Sigmoid colon (tissue), 7 donors: Measurements from ENCODE around the gene CWH43. TPM values are rescaled to one million over a fixed set of nuclear protein-coding genes. Genes with fewer than 3 reads are reported as not detected.

Source experiments
- DNase-seq: peaks from one replicate; pipeline ENCODE4 v3.0.0-alpha.2; 2019
- H3K27ac ChIP-seq, 4 donors: fragments of 200-600 bp; sonication (generic); one replicate each; pipeline ENCODE4 v1.5.1; 2016 to 2019; ENCODE audit warnings: mild to moderate bottlenecking in 1 of 4
- H3K27me3 ChIP-seq, 3 donors: fragments of 200-600 bp; sonication (generic); one replicate each; pipeline ENCODE4 v1.5.1; 2019; ENCODE audit warnings: mild to moderate bottlenecking in 1 of 3
- H3K36me3 ChIP-seq, 4 donors: fragments of 200-600 bp; sonication (generic); one replicate each; pipeline ENCODE4 v1.5.1; 2016 to 2019
- H3K4me1 ChIP-seq, 4 donors: fragments of 200-600 bp; sonication (generic); one replicate each; pipeline ENCODE4 v1.5.1; 2017 to 2019
- H3K4me3 ChIP-seq, 4 donors: fragments of 200-600 bp; sonication (generic); one replicate each; pipeline ENCODE4 v1.5.1; 2017 to 2019; ENCODE audit warnings: mild to moderate bottlenecking in 2 of 4, moderate library complexity in 1 of 4
- H3K9me3 ChIP-seq, 4 donors: fragments of 200-600 bp in 3 of 4; sonication (generic) in 3 of 4; one replicate each; pipeline versions ENCODE4 v1.5.1 to v1.6.1; 2013 to 2019
- EP300 ChIP-seq, 4 donors: sonication (generic); formaldehyde crosslinking; IDR thresholded peaks; one replicate each; pipeline ENCODE4 v1.6.1; 2017; ENCODE audit warnings: antibody characterized with exemption in 4 of 4
- POLR2A ChIP-seq, 2 donors: fragments of 450-650 bp; IDR thresholded peaks; one replicate each; pipeline ENCODE4 v1.6.1; 2016; ENCODE audit warnings: antibody characterized with exemption in 2 of 2, mild to moderate bottlenecking in 2 of 2, moderate library complexity in 2 of 2
- POLR2AphosphoS5 ChIP-seq, 4 donors: sonication (generic); formaldehyde crosslinking; IDR thresholded peaks; one replicate each; pipeline ENCODE4 v1.6.1; 2017; ENCODE audit warnings: antibody characterized with exemption in 4 of 4
- WGBS, 2 donors: extraction: QIAGEN DNeasy Blood & Tissue Kit; methylation state at CpG; one replicate each; pipeline ENCODE4 v1.1.7; 2013; 5-methylcytosine and 5-hydroxymethylcytosine counted together
- intact Hi-C: fragments of 100-400 bp; cut with DNase I; formaldehyde crosslinking; loops from one replicate; pipeline ENCODE4 v1.15.1; 2023
- polyA plus RNA-seq, 3 donors: library from polyadenylated mRNA; stranded (reverse); fragments of 200-250 nt; gene quantifications; one replicate each; pipeline ENCODE4 v1.2.3, GENCODE V29; 2013
- total RNA-seq, 4 donors: library from RNA; depleted of rRNA; stranded (reverse); fragments of >200 nt; gene quantifications; one replicate each; pipeline ENCODE4 v1.1.0, GENCODE V29; 2016
- TF ChIP-seq, protein P1 (sequence below), 4 experiments: fragments of 450-650 bp in 3 of 4; fragments of 200-600 bp in 1 of 4; IDR thresholded peaks; one replicate each; pipeline ENCODE4 v1.5.1; 2016 to 2019; ENCODE audit warnings: antibody characterized with exemption in 4 of 4, mild to moderate bottlenecking in 3 of 4, moderate library complexity in 2 of 4
- donor health status: healthy with polysubstance abuse.
- donor health status: Bipolar disorder and iron deficiency.
- donor health status: healthy.

CWH43 gene
- total and polyA plus RNA-seq, 7 donors, result 2.4 to 9.1 (median 4.6) TPM; not detected in 4

DNA sequence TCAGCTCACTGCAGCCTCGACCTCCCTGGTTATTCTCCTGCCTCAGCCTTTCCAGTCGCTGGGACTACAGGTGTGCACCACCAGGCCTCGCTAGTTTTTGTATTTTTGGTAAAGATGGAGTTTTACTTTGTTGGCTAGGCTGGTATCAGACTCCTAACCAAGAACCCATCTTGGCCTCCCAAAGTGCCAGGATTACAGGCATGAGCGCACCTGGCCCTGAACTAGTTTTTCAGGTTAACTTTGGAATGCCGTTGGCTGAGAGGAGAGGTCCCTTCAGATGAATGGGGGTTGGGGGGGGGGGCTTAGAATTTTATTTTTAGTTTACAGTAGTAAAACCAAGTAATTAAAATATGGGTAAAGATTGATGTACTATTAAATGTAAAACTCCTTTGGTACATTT lies 23.4 kb upstream of the CWH43 start:
- intact Hi-C loops, result loop anchor here (1.0 to 5.0 kb wide), 2 partner anchors 55 to 384 kb away; partner anchors contain the start of gene OCIAD2
- Histone ChIP-seq H3K9me3 (no peaks in the 10 kb centered on the region), H3K27me3 (no peaks in the 10 kb centered on the region), H3K4me1 (no peaks in the 10 kb centered on the region), H3K4me3 (no peak overlapping the region), H3K36me3 (no peaks in the 10 kb centered on the region), H3K27ac (no peak overlapping the region)
- WGBS, 2 donors, result 77 to 84% methylated on average over 5 of the region's 5 CpGs
- TF ChIP-seq, protein P1, sequence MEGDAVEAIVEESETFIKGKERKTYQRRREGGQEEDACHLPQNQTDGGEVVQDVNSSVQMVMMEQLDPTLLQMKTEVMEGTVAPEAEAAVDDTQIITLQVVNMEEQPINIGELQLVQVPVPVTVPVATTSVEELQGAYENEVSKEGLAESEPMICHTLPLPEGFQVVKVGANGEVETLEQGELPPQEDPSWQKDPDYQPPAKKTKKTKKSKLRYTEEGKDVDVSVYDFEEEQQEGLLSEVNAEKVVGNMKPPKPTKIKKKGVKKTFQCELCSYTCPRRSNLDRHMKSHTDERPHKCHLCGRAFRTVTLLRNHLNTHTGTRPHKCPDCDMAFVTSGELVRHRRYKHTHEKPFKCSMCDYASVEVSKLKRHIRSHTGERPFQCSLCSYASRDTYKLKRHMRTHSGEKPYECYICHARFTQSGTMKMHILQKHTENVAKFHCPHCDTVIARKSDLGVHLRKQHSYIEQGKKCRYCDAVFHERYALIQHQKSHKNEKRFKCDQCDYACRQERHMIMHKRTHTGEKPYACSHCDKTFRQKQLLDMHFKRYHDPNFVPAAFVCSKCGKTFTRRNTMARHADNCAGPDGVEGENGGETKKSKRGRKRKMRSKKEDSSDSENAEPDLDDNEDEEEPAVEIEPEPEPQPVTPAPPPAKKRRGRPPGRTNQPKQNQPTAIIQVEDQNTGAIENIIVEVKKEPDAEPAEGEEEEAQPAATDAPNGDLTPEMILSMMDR (IDR thresholded peaks at IDR 0.05), result no peak
- TF ChIP-seq POLR2A (IDR thresholded peaks at IDR 0.05), result no peak
- no peak for TF ChIP-seq POLR2AphosphoS5 (IDR thresholded peaks at IDR 0.05)
- no peak for TF ChIP-seq EP300 (IDR thresholded peaks at IDR 0.05)
- no peak for DNase-seq

DNA sequence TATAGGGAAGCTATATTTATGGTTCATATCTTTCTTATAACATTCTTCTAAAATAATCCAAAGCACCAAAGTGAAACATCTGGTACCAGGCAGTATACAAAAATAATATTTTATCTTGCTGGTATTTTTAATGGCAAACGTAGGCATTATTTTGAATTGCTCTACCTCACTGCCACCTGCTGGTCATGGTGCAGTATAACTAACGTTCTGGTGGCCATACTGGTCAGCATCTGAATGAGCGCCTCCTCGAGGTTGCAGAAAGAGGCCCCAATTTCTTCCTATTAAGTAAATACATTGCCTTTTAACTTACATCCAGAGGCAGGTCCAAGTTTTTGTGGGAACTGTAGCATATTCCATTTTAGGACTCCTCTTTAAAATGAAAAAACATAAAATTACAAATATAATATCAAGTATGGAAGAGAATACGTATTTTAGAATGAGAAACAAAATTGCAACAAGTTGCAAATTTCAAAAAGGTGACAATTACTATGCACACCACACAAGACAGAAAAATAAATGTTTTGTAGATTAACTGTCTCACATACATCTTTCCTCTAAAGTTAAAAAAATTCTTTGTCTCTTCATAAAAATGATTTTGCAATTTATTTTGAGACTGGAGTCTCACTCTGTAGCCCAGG lies 22.9 kb upstream of the CWH43 start:
- TF ChIP-seq EP300 (IDR thresholded peaks at IDR 0.05), result no peak
- TF ChIP-seq, protein P1 (IDR thresholded peaks at IDR 0.05), result peak; percentile 79 to 96 (median 94)
- TF ChIP-seq POLR2AphosphoS5 (IDR thresholded peaks at IDR 0.05), result peak in 2 of 4 donors; percentile 22 to 26
- H3K4me1 ChIP-seq, result no peaks in the 10 kb centered on the region
- 17 to 19% methylated on average over 5 of the region's 5 CpGs for WGBS, 2 donors

DNA sequence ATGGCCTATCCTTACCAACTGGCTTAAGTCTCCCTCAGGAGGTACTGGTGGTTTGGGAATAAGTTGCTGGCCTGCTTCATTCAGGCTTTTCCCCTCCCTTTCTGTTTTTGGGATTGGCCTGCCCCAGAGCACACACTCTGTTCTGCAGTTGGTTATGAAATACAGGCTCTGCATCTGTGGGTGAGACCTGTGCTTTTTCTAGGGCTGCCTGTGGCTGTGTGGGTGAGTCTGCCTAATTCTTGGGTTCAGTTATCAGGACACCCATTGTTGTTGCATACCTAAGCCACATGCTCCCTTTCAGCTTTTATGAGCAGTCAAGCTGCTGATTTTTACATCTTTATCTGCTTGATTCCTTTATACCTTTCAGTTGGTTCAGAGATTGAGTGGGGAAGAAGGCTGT lies 19.0 kb upstream of the CWH43 start:
- H3K9me3 ChIP-seq, result no peaks in the 10 kb centered on the region
- H3K4me1 ChIP-seq, result no peaks in the 10 kb centered on the region
- DNase-seq, result no peak
- TF ChIP-seq POLR2AphosphoS5 (IDR thresholded peaks at IDR 0.05) (no peak), EP300 (IDR thresholded peaks at IDR 0.05) (no peak), POLR2A (IDR thresholded peaks at IDR 0.05) (no peak)
- TF ChIP-seq, protein P1 (IDR thresholded peaks at IDR 0.05), result no peak
- no peaks in the 10 kb centered on the region for H3K27me3 ChIP-seq
- intact Hi-C loops, result no loop called here
- H3K36me3 ChIP-seq, result no peaks in the 10 kb centered on the region
- H3K27ac ChIP-seq, result no peak overlapping the region
- no peak overlapping the region for H3K4me3 ChIP-seq

More for the DNA sequence above, 22.9 kb upstream of the CWH43 start:
- DNase-seq, result peak; percentile 79
- H3K27me3 ChIP-seq, result no peaks in the 10 kb centered on the region
- intact Hi-C loops, result loop anchor here (1.0 to 5.0 kb wide), 2 partner anchors 56 to 385 kb away; partner anchors contain the start of gene OCIAD2
- H3K36me3 ChIP-seq, result no peaks in the 10 kb centered on the region
- H3K27ac ChIP-seq, result no peak overlapping the region
- H3K4me3 ChIP-seq, result no peak overlapping the region
- H3K9me3 ChIP-seq, result no peaks in the 10 kb centered on the region

DNA sequence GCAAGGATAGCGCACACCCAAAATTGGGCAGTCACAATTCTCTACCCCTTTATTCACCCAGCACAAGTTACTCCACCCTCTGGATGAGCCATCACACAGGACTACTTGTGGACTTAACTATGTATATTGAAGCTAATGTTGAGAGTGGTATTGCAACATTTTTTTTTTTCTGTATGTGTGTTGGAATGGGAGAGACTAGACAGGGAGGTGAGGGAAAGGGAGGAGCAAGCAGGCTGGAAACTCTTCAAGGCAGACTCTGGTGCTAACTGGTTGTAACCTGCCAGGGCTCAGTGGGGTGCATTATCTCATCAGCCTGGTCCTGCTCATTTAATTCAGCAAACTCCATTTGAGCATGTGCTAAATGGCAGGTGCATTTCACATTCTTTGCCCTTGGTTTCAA lies 18.4 kb upstream of the CWH43 start:
- WGBS, 2 donors, result 99% methylated on average over 1 of the region's 1 CpG
- no peaks in the 10 kb centered on the region for H3K27me3 ChIP-seq
- H3K27ac ChIP-seq, result no peak overlapping the region
- no peaks in the 10 kb centered on the region for H3K9me3 ChIP-seq
- no peak overlapping the region for H3K4me3 ChIP-seq
- intact Hi-C loops, result no loop called here
- H3K4me1 ChIP-seq, result no peaks in the 10 kb centered on the region
- TF ChIP-seq POLR2A (IDR thresholded peaks at IDR 0.05) (no peak), EP300 (IDR thresholded peaks at IDR 0.05) (no peak), POLR2AphosphoS5 (IDR thresholded peaks at IDR 0.05) (no peak)
- TF ChIP-seq, protein P1 (IDR thresholded peaks at IDR 0.05), result no peak
- no peak for DNase-seq
- H3K36me3 ChIP-seq, result no peaks in the 10 kb centered on the region

- Histone ChIP-seq H3K4me1 (no peaks in the 10 kb centered on the region), H3K36me3 (no peaks in the 10 kb centered on the region), H3K4me3 (no peak overlapping the region), H3K27ac (no peak overlapping the region), H3K27me3 (no peaks in the 10 kb centered on the region), H3K9me3 (no peaks in the 10 kb centered on the region)
- DNase-seq, result no peak
- intact Hi-C loops, result no loop called here
- WGBS, 2 donors, result 83 to 91% methylated on average over 4 of the region's 4 CpGs
- TF ChIP-seq EP300 (IDR thresholded peaks at IDR 0.05) (no peak), POLR2AphosphoS5 (IDR thresholded peaks at IDR 0.05) (no peak), POLR2A (IDR thresholded peaks at IDR 0.05) (no peak)
These were observed 17.3 kb upstream of the CWH43 start for GRCh38 chr4:48968814-48969213.
